ENCODE results near the gene MGARP.
A peak's percentile ranks its signal among the peaks of the same experiment; 100 is the strongest.

MGARP gene

DNA sequence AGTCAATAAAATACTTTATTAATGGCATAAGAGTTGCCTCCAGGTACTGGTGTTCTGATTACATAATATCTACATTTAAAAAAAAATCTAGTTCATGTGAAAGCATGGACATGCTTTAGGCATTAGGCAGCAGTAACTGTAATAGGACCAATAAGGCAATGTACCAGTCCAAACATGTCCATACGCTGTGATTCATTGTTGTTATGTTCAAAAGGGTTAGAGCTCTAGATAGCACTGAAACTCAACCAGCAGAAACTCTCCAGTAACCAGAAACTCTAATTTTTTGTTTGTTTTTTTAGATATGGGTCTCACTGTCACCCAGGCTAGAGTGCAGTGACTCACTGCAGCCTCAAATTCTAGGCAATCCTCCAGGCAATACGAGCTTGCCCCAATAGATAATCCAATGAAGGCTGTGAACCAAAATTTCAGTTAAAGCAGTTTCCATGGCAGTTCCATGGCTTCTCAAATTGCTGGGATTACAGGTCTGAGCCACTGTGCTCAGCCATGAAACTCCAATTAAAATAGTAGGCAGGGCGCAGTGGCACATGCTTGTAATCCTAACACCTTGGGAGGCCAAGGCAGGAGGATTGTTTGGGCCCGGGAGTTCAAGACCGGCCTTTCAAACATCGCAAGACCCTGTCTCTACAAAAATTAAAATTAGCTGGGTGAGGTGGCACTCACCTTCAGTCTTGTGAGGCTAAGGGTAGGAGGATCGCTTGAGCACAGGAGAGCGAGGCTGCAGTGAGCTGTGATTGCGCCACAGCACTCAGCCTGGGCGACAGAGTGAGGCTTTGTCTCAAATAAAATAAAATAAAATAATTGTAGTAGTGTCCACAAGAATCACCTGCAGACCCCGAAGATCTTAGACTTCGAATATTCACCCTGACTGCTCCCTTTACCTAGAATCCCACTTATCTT, 36.3 kb downstream of the MGARP start:
- no peak for DNase-seq (ENCODE audit: low read depth)

DNA sequence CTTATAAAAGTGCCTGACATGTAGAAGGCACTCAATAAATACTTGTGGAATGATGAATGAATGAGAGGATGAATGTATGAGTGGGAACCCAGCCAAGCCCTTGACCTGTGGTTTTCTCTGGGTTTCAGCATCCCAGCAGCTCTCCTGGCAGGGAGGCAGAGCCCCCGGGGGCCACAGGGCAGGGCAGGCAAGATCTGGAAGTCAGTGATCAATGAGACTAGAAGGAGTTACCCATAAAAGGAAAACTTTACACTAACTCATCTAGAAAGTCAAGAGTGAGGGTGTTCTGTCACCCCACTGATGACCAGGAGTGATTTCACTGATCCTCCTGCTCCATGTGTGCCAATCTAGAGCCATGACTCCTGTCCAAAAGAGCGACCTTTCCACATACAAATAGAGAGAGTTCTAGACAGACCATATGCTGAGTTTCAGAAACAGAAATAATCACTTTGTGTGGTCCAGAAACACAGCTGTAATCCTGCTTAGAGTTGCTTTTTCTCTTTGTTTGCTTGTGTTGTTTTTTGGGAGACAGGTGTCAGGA, 37.4 kb downstream of the MGARP start:
- DNase-seq (ENCODE audit: low read depth), result no peak

DNA sequence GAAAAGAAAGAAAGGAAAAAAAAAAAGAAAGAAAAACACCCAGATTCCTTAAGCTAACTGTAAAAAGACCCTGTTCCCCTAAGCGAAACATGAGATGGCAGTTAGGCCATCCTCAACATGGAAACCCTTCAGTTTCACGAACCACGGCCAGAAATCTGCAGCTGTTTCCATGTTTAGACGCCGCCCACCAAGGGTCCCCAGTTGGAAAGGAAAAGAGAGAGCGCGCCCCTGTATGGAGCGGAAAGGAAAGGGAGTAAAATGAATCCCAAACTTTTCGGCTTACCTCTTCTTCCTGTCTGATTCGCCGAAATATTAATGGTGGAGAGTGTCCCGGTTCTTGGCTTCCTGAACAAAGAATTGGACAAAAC, 38.3 kb downstream of the MGARP start:
- no peak for DNase-seq (ENCODE audit: low read depth)

DNA sequence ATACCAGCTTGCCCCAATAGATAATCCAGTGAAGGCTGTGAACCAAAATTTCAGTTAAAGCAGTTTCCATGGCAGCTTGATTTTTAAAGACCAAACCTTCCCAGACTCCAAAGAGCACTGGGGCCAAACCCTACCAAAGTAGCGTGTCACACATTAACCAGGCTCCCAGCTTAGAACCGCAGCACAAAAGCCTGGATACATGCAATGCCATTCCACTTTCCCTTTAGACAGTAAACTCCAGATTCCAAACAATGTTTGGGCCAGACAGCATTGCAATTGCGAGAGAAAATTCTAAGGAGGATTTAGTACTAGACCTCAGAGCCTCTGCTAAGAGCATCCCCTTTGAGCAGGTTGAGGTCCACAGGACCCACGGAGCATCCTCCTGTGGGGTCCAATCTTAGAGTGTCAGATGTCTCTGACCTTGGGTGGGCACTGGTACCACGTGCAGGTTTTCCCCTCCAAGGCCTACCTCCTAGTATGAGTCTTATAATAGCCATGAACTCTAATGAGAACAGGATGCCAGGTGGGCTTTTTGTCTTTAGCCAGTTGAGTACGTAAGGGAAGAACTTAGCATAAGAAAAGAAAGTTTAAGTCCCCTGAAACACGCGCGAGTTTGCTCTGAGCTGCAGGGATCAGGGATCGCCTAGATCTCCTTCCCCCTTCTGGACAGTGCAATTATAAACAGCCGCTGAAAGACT, 38.8 kb downstream of the MGARP start:
- no peak for DNase-seq (ENCODE audit: low read depth)

DNA sequence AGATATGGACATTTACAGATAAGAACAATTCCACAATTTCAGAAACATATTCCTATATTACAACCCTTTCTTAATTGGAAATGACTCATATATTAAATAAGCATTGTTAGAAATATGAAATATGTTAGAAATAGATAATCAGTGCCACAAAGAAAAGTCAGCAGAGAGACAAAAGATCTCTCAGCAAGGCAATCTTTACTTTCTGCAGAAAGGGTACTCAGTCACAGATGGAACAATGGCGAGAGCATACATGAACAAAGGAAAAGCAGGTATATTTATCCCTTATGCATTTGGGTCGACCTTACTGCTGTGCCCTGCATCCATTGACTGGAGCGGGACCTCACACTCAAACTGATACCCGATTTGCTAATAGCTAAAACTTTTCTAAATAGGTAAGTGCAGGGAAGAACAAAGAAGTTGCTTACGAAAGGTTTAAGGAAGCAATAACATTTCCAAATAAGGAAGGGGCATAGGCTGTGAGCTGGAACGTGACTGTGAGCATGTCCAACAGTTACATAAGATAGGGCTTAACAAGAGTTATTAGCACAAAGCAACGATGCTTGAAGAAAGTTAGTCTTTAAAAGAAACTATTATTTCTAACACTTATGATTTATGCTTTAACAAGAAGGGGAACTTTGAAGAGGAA, 40.8 kb downstream of the MGARP start:
- no peak for DNase-seq (ENCODE audit: low read depth)

DNA sequence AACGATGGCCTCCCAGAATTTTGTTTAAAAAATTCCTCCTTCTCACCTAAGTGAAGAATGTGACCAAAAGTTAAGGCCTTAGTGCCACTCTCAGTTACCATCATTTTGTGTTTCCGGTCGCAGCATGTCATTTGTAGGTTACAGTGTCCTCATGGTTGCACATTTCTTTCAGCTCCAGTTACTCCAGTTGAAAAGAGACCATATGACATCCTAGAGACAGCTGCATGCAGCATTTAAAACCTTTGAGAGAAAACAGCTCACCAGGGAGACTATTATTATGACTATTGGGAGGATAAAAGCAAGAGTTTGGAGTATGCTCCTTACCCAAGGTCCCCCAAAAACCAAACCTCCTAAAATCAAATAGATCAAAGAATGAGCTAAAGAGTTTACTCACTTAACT, 45.8 kb downstream of the MGARP start:
- no peak for DNase-seq (ENCODE audit: low read depth)

DNA sequence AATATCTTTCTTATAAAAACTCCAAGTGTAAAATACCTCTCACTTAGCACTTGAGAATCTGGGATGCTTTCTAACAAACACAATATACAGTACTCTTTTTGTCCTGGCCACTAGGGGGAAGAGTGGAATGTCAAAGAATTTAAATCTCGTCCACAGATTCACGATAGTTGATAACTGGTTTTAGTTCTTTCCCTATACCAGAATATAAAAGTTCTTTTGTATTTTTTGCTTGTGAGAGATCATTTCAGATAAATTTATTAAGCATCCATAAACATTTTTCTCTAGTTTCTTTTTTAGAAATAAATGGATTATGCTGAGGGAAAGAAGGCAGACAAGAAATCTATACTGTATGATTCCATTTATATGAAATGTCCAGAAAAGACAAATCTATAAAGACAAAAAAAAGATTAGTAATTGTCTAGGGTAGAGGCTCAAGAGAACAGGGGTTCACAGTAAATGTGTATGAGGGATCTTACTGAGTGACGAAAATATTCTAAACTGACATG, 50.4 kb downstream of the MGARP start:
- peak; percentile 3 for DNase-seq (ENCODE audit: low read depth)

DNA sequence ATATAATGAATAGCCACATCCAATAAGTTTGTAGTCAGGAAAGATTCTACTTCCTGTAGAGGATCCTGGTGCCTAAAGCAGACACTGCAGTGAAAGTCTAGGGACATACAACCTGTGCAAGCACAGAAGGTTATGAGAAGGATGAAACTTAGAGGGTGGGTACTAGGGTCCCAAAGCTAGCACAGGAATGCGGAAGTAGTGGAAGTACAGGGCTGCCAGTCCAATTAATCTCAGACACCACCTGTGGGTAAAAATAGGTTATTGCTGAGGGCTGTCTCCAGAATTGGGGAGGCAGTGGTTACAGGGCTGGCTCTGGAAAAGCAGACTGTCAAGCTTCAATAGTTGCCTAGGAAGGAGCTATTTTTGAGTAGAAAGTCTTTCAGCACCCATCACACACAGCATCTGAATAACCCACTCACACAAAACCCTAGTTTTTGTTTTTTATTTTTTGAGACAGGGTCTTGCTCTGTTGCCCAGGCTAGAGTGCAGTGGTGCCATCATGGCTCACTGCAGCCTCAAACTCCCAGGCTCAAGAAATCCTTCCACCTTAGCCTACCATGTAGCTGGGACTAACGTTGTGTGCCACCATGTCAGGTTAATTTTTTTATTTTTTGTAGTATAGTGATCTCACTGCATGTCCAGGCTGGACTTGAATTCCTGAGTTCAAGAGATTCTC, 52.2 kb downstream of the MGARP start:
- no peak for DNase-seq (ENCODE audit: low read depth)

DNA sequence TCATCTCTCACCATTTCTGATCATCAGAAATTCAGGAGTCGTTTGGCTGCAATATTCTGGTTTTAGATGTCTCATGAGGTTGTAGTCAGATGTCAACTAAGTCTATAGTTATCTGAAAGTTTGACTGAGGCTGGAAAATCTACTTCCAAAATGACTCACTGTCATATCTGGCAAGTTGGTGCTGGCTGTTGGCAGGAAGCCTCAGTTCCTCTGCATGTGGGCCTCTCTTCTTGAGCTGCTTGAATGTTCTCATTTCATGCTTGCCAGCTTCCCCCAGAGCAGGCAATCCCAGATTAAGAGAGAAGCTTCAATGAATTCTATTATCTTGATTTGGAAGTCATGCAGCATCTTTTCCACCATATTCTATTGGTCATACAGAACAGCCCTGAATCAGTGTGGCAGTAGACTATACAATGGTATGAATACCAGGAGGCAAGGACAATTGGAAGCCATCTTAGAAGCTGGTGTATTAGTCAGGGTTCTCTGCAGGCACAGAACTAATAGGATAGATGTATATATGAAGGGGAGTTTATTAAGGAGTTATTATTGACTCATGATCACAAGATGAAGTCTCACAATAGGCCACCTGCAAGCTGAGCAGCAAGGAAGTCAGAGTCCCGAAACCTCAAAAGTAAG, 56.2 kb downstream of the MGARP start:
- no peak for DNase-seq (ENCODE audit: low read depth)

DNA sequence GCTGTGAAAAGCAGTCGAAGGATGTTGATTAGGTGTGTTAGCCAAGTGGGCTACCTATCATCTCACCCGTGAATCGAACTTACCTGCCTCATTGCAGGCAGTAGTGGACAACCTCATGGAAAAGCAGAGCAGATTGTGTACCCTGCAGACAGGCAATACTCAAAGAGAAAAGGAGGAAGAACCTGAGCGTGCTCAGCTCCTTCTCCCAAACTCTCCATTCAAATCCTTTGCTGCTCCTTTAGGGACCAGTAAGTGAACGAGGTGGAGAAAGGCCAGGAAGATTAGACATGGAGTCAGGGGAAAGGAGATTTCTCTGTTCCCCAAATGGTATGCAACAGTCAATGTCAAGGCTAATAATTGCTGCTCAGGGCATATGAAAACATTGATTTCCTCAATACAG, 57.8 kb downstream of the MGARP start:
- no peak for DNase-seq (ENCODE audit: low read depth)

DNA sequence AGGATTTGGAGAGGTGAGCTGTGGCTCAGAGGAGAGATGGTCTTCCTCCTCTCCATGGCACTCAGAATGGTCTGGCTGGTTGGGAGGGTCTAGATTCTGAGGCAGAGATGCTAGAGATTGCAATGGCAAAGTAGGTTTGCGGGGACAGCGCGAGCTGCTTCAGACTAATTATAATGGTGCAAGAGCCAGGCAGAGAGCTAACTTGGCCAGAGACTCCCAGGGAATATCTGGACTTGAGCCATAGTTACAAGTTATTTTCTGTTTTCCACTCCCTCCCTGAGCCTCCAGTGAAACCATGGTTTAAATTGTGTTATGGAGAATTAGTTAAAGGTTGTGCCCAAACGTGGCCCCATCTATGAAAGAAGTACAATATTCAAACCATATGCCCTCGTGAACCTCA, 58.3 kb downstream of the MGARP start:
- DNase-seq (ENCODE audit: low read depth), result no peak

DNA sequence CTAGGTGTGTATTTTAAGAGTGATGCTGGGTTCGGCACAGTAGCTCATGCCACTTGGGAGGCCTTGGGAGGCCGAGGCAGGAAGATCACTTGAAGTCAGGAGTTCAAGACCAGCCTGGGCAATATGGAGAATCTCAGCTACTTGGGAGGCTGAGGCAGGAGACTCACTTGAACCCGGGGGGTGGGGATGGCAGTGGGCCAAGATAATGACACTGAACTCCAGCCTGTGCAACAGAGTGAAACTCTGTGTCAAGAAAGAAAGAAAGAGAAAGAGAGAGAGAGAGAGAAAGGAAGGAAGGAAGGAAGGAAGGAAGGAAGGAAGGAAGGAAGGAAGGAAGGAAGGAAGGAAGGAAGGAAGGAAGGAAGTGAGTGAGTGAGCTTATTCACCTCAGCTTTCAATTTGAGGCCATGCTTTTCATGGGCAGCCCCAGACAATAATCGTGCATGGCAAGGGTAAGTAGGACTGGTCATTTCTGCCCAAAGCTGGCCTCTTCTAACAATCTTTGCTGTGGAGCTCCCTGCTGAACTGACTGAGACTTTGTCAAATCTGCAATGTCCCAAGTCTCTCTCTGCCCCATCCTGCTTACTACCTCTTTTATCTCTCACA, 60.5 kb downstream of the MGARP start:
- no peak for DNase-seq (ENCODE audit: low read depth)

Measured in CMK (cell line).